GM19438 (cell line): Measurements from ENCODE around the gene RALGPS2.
"Not testable (repeated sequence)": the region's sequence is repeated elsewhere in the genome, so short reads cannot be mapped to it uniquely, and the experiment has no call there.

Source experiments
- ATAC-seq: cut with Tn5 transposase; IDR thresholded peaks from one replicate; pipeline ENCODE4 v1.9.1; 2021; ENCODE audit warnings: low read depth; ENCODE audit not compliant: unreplicated experiment

The RALGPS2 gene

GRCh38 chr1:178772952-178773351 is 47.9 kb downstream of the RALGPS2 start:
- ATAC-seq = no peak

- ATAC-seq = no peak
Measured at GRCh38 chr1:178774263-178774662, 49.2 kb downstream of the RALGPS2 start.

GRCh38 chr1:178776553-178776952 is 51.5 kb downstream of the RALGPS2 start:
- no peak for ATAC-seq

GRCh38 chr1:178781533-178782330 is 56.7 kb downstream of the RALGPS2 start:
- ATAC-seq = no peak

- ATAC-seq = no peak
Measured at GRCh38 chr1:178784131-178784536, 59.1 kb downstream of the RALGPS2 start.

- no peak for ATAC-seq
Measured at GRCh38 chr1:178792394-178792793, 67.3 kb downstream of the RALGPS2 start.

- ATAC-seq = no peak
Measured at GRCh38 chr1:178796013-178796412, 71.0 kb downstream of the RALGPS2 start.

- no peak for ATAC-seq
Measured at GRCh38 chr1:178797590-178797989, 72.5 kb downstream of the RALGPS2 start.

GRCh38 chr1:178798232-178798861 is 73.3 kb downstream of the RALGPS2 start:
- ATAC-seq = no peak

GRCh38 chr1:178802873-178803272 is 77.8 kb downstream of the RALGPS2 start:
- ATAC-seq = no peak

GRCh38 chr1:178806665-178807300 is 81.7 kb downstream of the RALGPS2 start:
- ATAC-seq = no peak

GRCh38 chr1:178808529-178808928 is 83.5 kb downstream of the RALGPS2 start:
- no peak for ATAC-seq

GRCh38 chr1:178810585-178810984 is 85.5 kb downstream of the RALGPS2 start:
- no peak for ATAC-seq

GRCh38 chr1:178818416-178818815 is 93.4 kb downstream of the RALGPS2 start:
- ATAC-seq = no peak

GRCh38 chr1:178819123-178819522 is 94.1 kb downstream of the RALGPS2 start:
- ATAC-seq = no peak

- ATAC-seq = no peak
Measured at GRCh38 chr1:178821134-178821866, 96.3 kb downstream of the RALGPS2 start.

GRCh38 chr1:178825167-178825566 is 100.1 kb downstream of the RALGPS2 start:
- ATAC-seq = no peak

GRCh38 chr1:178844436-178844835 is 119.4 kb downstream of the RALGPS2 start:
- no peak for ATAC-seq

GRCh38 chr1:178846306-178846705 is 121.3 kb downstream of the RALGPS2 start:
- ATAC-seq = no peak

GRCh38 chr1:178847396-178847849 is 122.4 kb downstream of the RALGPS2 start:
- no peak for ATAC-seq

GRCh38 chr1:178847919-178848318 is 122.9 kb downstream of the RALGPS2 start:
- ATAC-seq = not testable (repeated sequence)
